NCI-H524 treated with DMSO at 0.1 percent for 48 hours (cell line): ENCODE measurements around the gene TCP11.

Source experiments
- DNase-seq: peaks from one replicate; lab custom pipeline; 2025; lab: John Stamatoyannopoulos, UW

TCP11 gene

DNA sequence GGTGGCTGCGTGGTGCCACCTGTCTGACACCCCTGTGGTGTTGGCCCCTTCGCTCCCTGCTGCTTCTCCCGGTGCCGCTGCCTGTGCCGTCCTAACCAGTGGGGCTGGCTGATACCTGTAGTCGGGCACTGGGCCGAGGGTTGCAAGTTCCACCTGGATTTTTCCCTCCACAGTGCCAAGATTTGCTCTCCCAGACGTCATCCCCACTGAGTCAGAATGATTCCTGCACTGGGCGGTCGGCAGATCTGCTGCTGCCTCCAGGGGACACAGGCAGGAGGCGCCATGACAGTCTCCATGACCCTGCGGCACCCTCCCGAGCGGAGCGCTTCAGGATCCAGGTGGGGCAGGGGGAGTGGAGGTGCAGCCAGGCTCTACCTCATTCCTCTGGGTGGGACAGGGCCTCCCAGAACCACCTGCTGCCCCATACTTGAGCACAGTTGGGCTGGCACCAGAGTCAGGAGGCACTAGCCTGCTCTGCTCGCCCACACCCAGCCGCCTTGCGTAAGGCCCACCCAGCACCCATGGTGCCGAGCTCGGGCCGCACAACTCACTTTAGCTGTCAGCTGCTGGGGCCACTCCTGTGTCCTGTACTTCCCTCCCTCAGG is 60.2 kb downstream of the TCP11 start:
- no peak for DNase-seq

DNA sequence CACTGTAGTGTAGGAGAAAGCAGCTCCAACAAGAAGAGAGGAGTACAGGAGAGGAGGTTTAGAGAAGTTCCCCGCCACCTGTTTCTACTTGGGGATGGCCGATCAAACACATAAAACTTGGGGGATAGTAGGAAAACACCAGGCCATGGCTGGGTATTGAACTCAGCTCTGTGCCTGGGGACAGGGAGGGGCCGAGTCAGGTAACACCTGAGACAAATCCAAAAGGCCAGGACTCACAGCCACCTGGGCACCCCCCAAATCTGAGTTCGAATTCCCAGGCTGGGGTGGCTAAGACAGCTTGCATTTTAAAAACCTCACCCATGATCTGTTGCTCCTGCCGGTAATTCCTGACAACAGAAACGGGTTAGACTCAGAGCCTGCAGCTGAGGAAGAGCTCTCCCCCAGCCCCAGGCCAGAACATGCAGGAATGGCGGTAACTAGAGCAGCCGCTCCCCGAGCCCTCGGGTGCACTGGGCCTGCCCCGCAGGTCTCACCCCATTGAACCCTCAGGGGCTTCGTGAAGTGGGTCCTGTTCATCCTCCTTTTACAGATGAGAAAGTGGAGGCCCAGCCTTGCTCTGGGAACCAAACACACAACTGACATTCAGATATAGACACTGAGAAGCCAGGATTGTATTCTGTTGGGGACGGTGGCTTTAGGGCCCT is 61.0 kb downstream of the TCP11 start:
- no peak for DNase-seq

DNA sequence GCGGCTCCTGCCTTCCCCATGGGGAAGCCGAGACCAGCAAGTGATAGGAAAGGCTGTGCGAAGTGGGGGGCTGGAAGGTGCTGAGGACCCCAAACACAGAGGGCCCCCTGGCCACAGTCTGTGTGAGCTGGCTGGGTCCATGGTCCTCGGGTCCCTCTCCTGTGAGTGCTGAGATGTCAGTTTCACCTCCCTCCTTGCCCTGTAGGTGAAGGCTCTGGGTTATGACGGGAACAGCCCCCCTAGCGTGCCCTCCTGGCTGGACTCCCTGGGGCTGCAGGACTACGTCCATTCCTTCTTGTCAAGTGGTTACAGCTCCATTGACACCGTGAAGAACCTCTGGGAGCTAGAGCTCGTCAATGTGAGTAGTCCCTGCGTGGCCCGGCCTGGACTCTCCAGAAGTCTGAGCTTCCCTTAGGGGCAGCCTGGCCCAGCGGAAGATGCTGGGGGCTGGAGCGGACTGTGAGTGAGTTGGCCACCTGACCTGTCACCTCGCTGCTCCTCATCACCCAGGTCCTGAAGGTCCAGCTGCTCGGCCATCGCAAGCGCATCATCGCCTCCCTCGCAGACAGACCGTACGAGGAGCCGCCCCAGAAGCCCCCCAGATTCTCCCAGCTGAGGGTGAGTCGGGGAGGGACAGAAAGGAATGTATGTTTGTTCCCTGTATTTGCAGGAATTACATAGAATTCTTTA is 61.7 kb downstream of the TCP11 start:
- DNase-seq = no peak

DNA sequence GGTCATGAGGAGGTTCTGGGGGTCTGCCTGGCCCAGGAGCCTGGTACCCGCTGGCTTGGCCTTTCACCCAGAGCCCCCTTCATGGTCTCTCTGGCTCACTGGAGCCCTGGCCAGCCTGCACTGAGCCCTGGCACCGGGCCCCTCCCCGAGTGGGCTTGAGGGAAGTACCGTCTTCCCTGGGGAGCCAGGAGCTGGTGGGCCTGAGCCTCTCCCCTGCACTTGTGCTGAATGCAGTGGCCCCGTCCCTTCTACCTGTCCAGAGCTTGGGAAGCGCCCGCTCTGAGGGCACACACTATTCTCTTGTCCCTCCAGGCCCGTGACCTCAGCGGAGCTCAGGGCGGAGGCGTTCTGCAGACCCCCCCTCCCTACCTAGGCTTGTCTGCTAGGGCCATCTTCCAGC is 62.2 kb downstream of the TCP11 start:
- no peak for DNase-seq

DNA sequence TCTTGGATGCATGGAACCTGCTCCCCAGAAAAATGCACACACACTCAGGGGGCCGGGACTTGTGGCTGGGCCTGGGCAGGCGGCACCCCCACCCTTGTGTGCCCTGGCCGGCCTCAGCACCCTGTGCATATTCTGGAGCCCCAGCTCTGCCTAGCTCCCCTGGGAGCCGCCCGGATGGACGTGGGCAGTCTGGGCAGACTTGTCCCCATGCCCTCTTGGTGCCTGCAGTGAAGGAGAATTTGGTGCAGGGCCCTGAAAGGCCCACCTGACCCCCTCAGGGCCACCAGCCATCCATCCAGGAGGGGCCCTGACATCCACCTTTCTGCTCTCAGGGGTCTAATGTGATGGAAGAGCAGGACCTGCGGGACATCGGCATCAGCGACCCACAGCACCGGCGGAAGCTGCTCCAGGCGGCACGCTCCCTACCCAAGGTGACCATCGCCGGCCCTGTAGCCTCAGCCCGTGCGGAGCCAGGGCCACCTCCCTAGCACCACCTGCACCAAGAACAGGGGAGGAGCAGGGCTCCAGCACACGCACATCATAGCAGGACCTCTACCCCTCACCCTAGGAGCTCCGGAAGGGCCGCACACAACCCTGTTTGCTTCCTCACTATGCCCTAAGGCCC is 62.8 kb downstream of the TCP11 start:
- no peak for DNase-seq

DNA sequence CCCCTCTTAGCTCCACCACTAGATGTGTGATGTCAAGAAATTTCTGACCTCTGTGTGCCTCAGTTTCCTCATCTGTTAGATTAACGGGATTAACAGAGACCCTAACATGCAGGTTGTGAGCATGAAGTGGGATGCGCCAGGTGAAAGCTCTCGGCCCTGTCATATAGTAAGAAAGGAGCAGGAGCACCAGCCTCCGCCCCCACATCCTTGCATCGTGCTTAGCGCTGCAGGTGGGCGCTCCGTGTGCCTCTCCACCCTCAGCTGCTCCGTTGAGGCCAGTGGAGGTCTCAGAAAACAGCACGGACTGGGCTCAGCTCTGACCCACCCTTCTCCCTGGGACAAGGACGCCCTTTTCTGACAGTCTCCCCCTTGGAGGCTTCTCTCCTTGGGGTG is 63.4 kb downstream of the TCP11 start:
- DNase-seq = no peak

DNA sequence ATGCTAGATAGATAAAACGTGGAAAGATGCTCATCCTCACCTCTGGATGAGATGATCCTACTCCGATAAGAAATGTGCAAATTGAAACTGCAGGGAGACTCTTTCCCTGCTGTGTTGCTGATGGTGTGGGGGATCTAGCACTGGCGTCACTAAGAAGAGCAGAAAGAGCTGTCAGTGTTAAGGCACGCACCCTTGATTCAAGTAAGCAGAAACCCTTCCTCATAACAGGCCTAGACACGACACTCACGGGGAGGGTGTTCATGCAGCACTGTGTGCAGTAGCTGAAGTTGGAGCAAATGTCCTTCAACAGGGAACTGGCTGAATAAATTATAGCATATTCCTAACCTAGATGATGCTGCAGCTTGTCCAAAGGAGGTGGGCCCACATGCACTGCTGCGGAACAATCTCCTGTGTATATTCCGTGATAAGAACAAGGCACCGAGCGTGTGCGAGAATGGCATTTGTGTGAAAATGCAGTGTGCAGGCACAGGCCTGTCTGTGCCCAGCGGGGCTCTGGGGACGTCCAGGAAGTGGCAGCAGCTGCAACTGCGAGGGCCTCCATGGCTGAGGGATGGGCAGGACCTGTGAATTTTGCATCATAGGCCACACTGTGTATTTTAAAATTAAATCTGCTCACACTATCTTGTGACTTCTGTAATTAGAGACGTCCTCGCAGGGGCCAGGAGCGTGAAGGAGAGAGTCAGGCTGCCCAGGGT is 64.0 kb downstream of the TCP11 start:
- no peak for DNase-seq

DNA sequence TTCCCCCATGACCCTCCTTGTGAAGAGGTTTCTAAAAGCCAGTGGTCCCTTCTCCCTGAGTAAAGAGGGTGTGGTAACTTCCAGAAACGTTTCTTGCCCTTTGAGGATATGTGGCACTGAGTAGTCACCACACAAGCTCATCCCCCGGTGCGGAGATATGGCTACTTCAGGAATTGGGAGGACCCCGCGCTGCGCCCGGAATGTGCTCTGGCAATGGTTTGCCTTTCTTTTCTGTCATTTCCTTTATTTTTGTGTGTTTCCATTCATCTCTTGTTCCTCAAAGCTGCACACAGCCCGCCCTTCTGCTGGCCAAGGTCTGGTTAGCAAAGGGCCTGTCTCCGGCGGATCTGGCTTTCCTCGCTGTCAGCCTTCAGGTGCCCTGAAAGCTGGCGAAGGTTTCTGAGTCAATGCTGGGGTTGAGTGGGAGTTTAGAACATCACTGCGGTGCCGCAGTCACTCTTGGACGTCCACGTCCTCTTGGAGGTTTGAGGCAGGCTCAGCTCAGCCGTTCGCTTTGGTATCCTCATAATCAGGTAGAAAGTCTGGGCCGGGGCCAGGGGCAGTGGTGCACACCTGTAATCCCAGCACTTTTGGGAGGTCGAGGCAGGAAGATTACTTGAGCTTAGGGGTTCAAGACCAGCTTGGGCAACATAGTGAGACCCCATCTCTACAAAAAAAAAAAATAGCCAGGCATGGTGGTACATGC is 67.2 kb downstream of the TCP11 start:
- no peak for DNase-seq

DNA sequence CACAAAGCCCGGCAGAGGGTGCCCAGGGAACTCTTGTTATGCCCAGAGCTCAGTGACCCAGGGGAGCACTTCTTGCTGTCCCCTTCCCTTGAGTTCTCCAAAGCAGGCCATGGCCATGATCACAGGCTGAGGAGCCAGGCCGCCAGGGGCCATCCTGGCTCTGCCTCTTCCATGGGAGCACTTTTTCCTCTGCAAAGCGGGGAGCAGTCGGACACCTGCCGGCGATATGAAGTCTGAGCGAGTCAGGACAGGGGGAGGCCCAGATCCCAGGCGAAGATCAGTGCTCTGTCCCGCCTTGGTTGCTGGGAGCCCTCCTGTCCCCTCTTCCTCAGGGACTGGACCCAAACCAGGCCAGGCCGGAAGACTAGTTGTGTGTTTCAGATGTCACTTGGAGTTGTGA is 67.9 kb downstream of the TCP11 start:
- DNase-seq = no peak

DNA sequence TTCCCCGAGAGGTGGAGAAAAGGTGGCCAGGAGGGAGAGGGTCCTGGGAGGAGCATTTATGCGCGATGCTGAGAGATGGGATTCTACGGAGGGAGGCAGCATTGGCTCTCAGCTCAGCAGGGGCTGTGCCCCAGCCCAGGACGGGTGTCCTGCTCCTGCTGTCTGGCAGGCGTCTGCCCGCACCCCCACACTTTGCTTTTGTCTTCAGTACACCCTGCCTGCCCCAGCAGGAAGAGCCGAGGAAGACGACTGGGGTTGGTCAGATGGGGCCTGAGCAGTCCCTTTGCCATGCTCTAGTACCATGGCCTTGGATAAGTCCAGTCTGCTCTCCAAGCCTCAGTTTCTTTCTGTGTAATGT is 68.5 kb downstream of the TCP11 start:
- DNase-seq = no peak

DNA sequence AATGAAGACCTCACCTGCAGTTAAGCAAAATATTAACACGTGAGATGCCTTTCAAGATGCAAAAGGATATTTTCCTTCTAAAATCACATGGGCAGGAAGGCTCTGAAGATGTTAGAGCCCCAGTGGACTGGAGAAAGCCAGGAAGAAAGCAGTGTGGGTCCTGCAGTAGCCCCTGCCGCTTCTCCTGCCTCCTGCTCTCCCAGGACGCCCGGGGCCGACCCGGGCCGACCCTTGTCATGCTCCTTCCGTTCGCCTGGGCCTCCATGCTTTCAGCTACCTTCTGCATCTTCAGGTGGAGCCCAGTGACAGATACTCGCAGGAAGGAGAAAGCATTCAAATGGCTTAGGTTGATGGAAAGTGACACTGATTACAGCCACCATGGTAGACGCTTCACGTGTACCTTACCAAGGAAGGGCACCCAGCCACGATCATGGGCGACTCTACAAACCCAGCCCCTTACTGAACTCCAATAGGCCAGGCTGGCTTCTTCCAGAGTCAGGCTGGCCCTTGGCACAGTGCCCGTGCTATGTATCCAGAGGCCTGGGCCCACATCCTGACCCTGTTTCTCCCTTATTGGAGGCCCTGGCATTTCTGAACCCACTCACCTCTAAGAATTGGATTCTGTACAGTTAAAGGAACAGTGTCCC is 69.0 kb downstream of the TCP11 start:
- no peak for DNase-seq

DNA sequence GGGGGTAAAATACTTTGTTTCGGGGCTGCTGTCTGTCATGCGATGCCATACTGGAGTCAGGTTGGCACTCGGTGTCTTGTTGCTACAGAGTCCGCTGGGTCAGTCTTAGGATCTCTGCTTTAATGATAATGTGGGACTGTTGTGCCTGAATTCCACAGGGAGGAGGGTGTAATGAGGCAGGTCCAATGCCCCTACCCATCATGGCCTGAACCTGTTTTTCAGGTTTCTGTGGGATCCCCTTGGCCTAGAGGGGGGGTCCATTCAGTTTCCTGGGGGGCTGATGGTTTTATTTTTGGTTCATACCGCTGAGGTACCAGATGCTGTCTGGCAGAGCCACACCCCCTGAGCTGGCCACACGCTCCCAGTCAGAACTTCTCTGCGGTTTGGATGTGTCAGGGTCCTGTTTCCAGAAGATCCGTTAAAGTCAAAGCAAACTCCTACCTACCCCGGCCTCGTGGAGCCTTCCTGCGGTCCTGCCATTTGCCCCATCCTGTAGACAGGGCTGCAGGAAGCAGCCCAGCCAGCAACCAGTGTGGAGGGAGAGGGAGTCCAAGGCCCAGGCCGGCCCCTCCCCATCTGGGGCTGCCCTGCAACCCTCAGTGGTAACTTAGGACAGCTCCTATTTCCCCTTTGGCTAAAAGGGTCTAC is 69.7 kb downstream of the TCP11 start:
- DNase-seq = no peak

DNA sequence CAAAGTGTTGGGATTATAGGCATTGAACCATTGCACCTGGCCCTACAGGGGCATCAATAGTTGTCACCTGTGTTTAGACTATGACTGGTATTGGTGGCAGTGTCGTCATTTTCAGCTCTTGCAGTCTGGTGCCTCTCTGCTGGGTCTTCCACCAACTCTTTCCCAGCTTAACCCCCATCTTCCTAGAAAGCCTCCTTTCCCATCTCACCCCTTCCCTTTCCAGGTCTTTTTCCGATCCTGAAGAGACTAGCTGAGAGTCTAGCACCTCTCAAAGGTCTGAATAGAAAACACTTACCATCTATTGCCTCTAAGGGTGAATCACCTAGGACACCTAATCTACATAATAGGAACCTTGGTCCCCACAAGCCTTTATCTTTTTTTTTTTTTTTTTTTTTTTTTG is 71.0 kb downstream of the TCP11 start:
- DNase-seq = no peak

DNA sequence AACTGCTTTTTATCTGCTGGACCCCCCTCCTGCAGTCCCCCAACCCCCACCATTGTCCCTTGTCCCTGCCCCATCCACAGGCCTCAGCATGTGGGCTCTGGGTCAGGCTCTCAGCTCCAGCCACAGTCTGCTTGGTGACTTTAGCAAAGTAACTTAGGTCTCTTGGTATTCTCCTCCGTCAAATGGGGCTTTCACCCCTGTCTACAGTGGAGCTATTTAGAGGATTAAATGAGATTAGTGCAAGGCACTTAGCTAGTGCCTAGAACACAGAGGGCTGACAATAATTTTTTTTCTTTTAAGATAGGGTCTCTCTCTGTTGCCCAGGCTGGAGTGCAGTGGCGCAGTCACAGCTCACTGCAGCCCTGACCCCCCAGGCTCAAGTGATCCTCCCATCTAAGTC is 71.9 kb downstream of the TCP11 start:
- no peak for DNase-seq

DNA sequence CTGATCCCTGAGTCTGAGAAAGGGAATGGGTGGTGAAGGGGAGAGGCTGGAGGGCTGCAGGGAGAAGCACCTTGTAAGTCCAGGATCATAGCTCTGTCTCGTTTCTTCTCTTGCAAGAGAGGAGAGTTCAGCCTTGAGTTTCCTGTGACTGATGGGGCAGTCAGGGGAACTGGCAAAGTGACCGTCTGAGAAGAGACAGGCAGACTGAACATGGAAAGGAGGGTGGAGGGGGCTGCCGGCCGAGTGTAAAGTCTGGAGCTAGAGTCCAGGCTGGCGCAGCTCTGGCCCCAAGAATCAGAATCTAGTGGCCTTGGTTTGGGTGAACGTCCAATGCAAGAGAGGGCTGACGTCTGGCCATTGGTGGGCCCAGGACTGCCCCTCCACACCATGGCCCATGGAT is 72.5 kb downstream of the TCP11 start:
- DNase-seq = no peak

DNA sequence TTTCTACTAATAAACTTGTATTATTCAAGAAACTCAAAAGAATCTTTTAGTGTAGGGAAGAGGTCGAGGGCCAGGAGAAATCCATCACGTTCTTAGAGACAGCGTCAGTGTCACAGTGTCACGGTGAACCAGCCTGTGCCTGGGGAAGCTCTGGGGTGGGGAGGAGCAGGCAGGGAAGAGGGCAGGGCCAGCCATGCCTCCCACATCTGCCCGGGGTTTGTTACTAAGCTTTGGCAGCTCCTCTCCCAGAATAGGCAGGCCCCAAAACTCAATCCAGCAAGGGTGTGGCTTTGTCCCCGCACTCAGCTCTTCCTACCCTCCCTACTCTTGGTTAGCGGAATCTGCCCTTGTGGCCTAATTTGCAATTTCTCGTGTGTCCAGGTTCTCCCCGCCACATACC is 72.9 kb downstream of the TCP11 start:
- DNase-seq = no peak
